HepG2 (cell line): ENCODE results near the gene HAPLN3. TPM values are rescaled to one million over a fixed set of nuclear protein-coding genes. Genes with fewer than 3 reads are reported as not detected.

Source experiments
- ATAC-seq: fragments of 200-7000 bp; cut with Tn5 transposase; 3 replicates; pipeline ENCODE4 v1.9.1; 2020; ENCODE audit warnings: mild to moderate bottlenecking, moderate library complexity
- BruUV-seq: library from RNA; stranded (reverse); fragments of 400-500 nt; replicated peaks from 2 replicates; lab custom pipeline; 2021; lab: Mats Ljungman, UMichigan
- CTCF ChIA-PET: fragments of 300-600 bp; formaldehyde crosslinking; extraction: SDS; loops from one replicate; lab custom pipeline; 2021; ENCODE audit warnings: low total read pairs, inconsistent platforms, low intra/inter-chr PET ratio; lab: Yijun Ruan, JAX
- POLR2A ChIA-PET: fragments of 350-600 bp; sonication (Branson Sonifier 250); formaldehyde crosslinking; loops from one replicate; lab custom pipeline; 2020; ENCODE audit warnings: antibody characterized with exemption, inconsistent platforms; lab: Yijun Ruan, JAX
- DNase-seq: peaks from one replicate; pipeline ENCODE4 v3.0.0-alpha.2; 2015; ENCODE audit warnings: low spot score
- FAIRE-seq: peaks from 3 replicates; lab custom pipeline; 2011; peaks lifted over from hg19 to GRCh38; lab: Jason Lieb, UNC
- H2AFZ ChIP-seq: one replicate; pipeline ENCODE4 v1.6.1; 2011; ENCODE audit warnings: low read length, inconsistent platforms
- H3K27ac ChIP-seq: fragments of 300-600 bp; 3 replicates; pipeline ENCODE4 v1.8.0; 2011; ENCODE audit warnings: mixed run types, mild to moderate bottlenecking, mixed read lengths, low read length, inconsistent platforms; ENCODE audit not compliant: insufficient read depth; ENCODE audit errors: extremely low read length
- H3K27me3 ChIP-seq, 2 experiments: fragments of 200-600 bp in 1 of 2; 2 replicates in 1 of 2; 3 replicates in 1 of 2; pipeline versions ENCODE4 v1.6.0 to v1.8.0; 2011; ENCODE audit warnings: low read length in 2 of 2, mild to moderate bottlenecking in 2 of 2, moderate library complexity in 2 of 2, inconsistent platforms in 1 of 2; ENCODE audit not compliant: insufficient read depth in 2 of 2, control insufficient read depth in 1 of 2
- H3K36me3 ChIP-seq, 2 experiments: fragments of 200-600 bp in 1 of 2; replicated peaks in 1 of 2; 2 replicates in 1 of 2; 3 replicates in 1 of 2; pipeline versions ENCODE4 v1.5.1 to v1.8.0; 2011; ENCODE audit warnings: low read length in 2 of 2, inconsistent platforms in 1 of 2; ENCODE audit not compliant: insufficient read depth in 2 of 2, control insufficient read depth in 1 of 2
- H3K4me1 ChIP-seq: 2 replicates; pipeline ENCODE4 v1.5.1; 2012; ENCODE audit warnings: low read length, inconsistent platforms; ENCODE audit not compliant: insufficient read depth
- H3K4me2 ChIP-seq: 2 replicates; pipeline ENCODE4 v1.6.0; 2011; ENCODE audit warnings: low read depth, low read length, inconsistent platforms
- H3K4me3 ChIP-seq, 3 experiments: fragments of 200-600 bp in 1 of 3; sonication (generic), shearing (Covaris generic) in 1 of 3; replicated peaks in 1 of 3; 2 replicates each; pipeline ENCODE4 v1.5.1; 2011 to 2016; ENCODE audit warnings: low read length in 3 of 3, inconsistent platforms in 2 of 3, low read depth in 2 of 3, mild to moderate bottlenecking in 2 of 3, control low read depth in 1 of 3, mixed read lengths in 1 of 3; ENCODE audit not compliant: insufficient read depth in 1 of 3
- H3K79me2 ChIP-seq: one replicate; pipeline ENCODE4 v1.6.1; 2011; ENCODE audit warnings: low read length, inconsistent platforms; ENCODE audit not compliant: insufficient read depth
- H3K9ac ChIP-seq: 2 replicates; pipeline ENCODE4 v1.6.0; 2011; ENCODE audit warnings: mild to moderate bottlenecking, low read depth, low read length, inconsistent platforms; ENCODE audit not compliant: insufficient read depth
- H3K9me3 ChIP-seq: 2 replicates; pipeline ENCODE4 v1.5.1; 2012; ENCODE audit warnings: mild to moderate bottlenecking, low read length
- H4K20me1 ChIP-seq: 2 replicates; pipeline ENCODE4 v1.6.0; 2011; ENCODE audit warnings: inconsistent platforms, mild to moderate bottlenecking, low read length, moderate library complexity; ENCODE audit not compliant: insufficient read depth
- BORCS8-MEF2B ChIP-seq: sonication (generic); formaldehyde crosslinking; IDR thresholded peaks from 2 replicates; pipeline ENCODE4 v1.8.0; 2022; ENCODE audit warnings: mild to moderate bottlenecking, missing genetic modification reagents
- CBFB ChIP-seq: sonication (generic); formaldehyde crosslinking; IDR thresholded peaks from 2 replicates; pipeline ENCODE4 v1.4.0; 2020; ENCODE audit warnings: missing genetic modification reagents
- FOXC1 ChIP-seq: sonication (generic); formaldehyde crosslinking; IDR thresholded peaks from 2 replicates; pipeline ENCODE4 v1.8.0; 2022; ENCODE audit warnings: mild to moderate bottlenecking, missing genetic modification reagents, borderline replicate concordance
- GTF3A ChIP-seq: sonication (generic); formaldehyde crosslinking; conservative IDR thresholded peaks from 2 replicates; pipeline ENCODE4 v1.4.0; 2020; ENCODE audit warnings: mild to moderate bottlenecking, missing genetic modification reagents
- MEF2D ChIP-seq: sonication (generic); formaldehyde crosslinking; IDR thresholded peaks from 2 replicates; pipeline ENCODE4 v1.5.1; 2020; ENCODE audit warnings: mild to moderate bottlenecking, missing genetic modification reagents
- MTA1 ChIP-seq: sonication (generic); formaldehyde crosslinking; IDR thresholded peaks from 2 replicates; pipeline ENCODE4 v1.4.0; 2020; ENCODE audit warnings: missing genetic modification reagents, mild to moderate bottlenecking, borderline replicate concordance
- NFATC3 ChIP-seq: sonication (generic); formaldehyde crosslinking; IDR thresholded peaks from 2 replicates; pipeline ENCODE4 v1.5.1; 2020; ENCODE audit warnings: mild to moderate bottlenecking, missing genetic modification reagents
- RBFOX2 ChIP-seq: fragments of 200-400 bp; formaldehyde crosslinking; IDR thresholded peaks from 2 replicates; pipeline ENCODE4 v1.6.1; 2017; ENCODE audit warnings: low read depth, mild to moderate bottlenecking, low read length
- TARDBP ChIP-seq: sonication (generic); formaldehyde crosslinking; IDR thresholded peaks from 2 replicates; pipeline ENCODE4 v1.8.0; 2022; ENCODE audit warnings: mild to moderate bottlenecking, missing genetic modification reagents
- TRIM24 ChIP-seq: sonication (generic); formaldehyde crosslinking; IDR thresholded peaks from 2 replicates; pipeline ENCODE4 v1.8.0; 2022; ENCODE audit warnings: mild to moderate bottlenecking, missing genetic modification reagents
- ZNF33B ChIP-seq: sonication (generic); formaldehyde crosslinking; IDR thresholded peaks from 2 replicates; pipeline ENCODE4 v1.5.1; 2020; ENCODE audit warnings: mild to moderate bottlenecking, missing genetic modification reagents
- WGBS: methylation state at CpG from one replicate; pipeline ENCODE4 v1.1.6; 2017; ENCODE audit warnings: low lambda C conversion rate; 5-methylcytosine and 5-hydroxymethylcytosine counted together
- in situ Hi-C: cut with HindIII; loops from 2 replicates; pipeline ENCODE4 v1.10.0; 2017; ENCODE audit warnings: low pct_unique_long_range_greater_than_20kb; ENCODE audit not compliant: extremely low pct_ligation_motif_present
- intact Hi-C: fragments of 100-400 bp; cut with micrococcal nuclease; formaldehyde crosslinking; loops from one replicate; pipeline ENCODE4 v1.10.0; 2022; ENCODE audit not compliant: unreplicated experiment
- polyA plus RNA-seq, 8 experiments: library from polyadenylated mRNA; depleted of rRNA in 3 of 8; stranded (reverse) in 7 of 8; unstranded in 1 of 8; fragments of >200 nt; fragmentation: Illumina TruSeq in 4 of 8; extraction: Trizol in 4 of 8; gene quantifications; 2 replicates each; pipeline versions ENCODE4 v1.2.1 to v1.2.3, GENCODE V29; 2011 to 2016; ENCODE audit warnings: low read depth in 4 of 8, missing spikeins in 1 of 8, mixed read lengths in 1 of 8; ENCODE audit not compliant: insufficient read depth in 1 of 8
- total RNA-seq, 5 experiments: library from RNA; depleted of rRNA; stranded (reverse); fragments of >200 nt; fragmentation: Illumina TruSeq; extraction: Trizol; gene quantifications; 2 replicates each; pipeline ENCODE4 v1.2.3, GENCODE V29; 2016; ENCODE audit warnings: low read depth in 1 of 5
- TF ChIP-seq, protein P1 (sequence below): sonication (generic); formaldehyde crosslinking; IDR thresholded peaks from 2 replicates; pipeline ENCODE4 v1.4.0; 2020; ENCODE audit warnings: missing genetic modification reagents
- TF ChIP-seq, protein P2 (sequence below): IDR thresholded peaks from 2 replicates; pipeline ENCODE4 v1.6.1; 2012; ENCODE audit warnings: low read length, improper control_type of control experiment
- TF ChIP-seq, protein P3 (sequence below): sonication (generic); formaldehyde crosslinking; IDR thresholded peaks from 2 replicates; pipeline ENCODE4 v1.5.0; 2020; ENCODE audit warnings: missing genetic modification reagents
- TF ChIP-seq, protein P4 (sequence below): sonication (generic); formaldehyde crosslinking; IDR thresholded peaks from 2 replicates; pipeline ENCODE4 v1.4.0; 2020; ENCODE audit warnings: mild to moderate bottlenecking, missing genetic modification reagents
- TF ChIP-seq, protein P5 (sequence below): sonication (generic); formaldehyde crosslinking; IDR thresholded peaks from 2 replicates; pipeline ENCODE4 v1.4.0; 2020; ENCODE audit warnings: mild to moderate bottlenecking, low read depth, missing genetic modification reagents
- TF ChIP-seq, protein P6 (sequence below): sonication (generic); formaldehyde crosslinking; IDR thresholded peaks from 2 replicates; pipeline ENCODE4 v1.4.0; 2020; ENCODE audit warnings: missing genetic modification reagents, mild to moderate bottlenecking, borderline replicate concordance

The HAPLN3 gene
- total and polyA plus RNA-seq, 2 of the 13 experiments (the other 11 are each of a cell fraction or from before 2014, with no cell fraction given): 0.09 TPM; not detected in 1

DNA sequence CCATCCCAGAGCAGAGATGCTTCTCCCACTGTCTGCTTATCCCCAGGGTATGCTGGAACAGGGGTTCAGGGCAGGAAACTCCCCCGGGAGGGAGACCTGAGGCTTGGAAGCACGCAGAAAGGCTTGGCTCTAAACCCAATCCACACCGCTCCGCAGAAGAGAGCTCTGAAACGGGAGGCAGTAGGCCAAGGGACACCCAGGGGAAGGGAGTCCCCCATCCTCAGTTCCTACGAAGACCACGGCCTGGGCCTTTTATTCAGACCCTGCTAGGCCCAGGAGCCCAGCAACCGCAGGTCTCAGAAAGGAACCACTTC lies 1.8 kb upstream of the HAPLN3 start:
- H4K20me1 ChIP-seq: no peaks in the 10 kb centered on the region
- H3K4me3 ChIP-seq: no peak overlapping the region
- in situ Hi-C loops (no loop called here), intact Hi-C loops (loop anchor here (10.0 kb wide), 1 partner anchor 278 kb away; no protein-coding TSS in a partner anchor)
- CTCF ChIA-PET: no interaction called here
- POLR2A ChIA-PET: no interaction called here
- DNase-seq: no peak
- H3K27ac ChIP-seq: no peak overlapping the region
- H3K9me3 ChIP-seq: no peaks in the 10 kb centered on the region
- 100% methylated on average over 2 of the region's 8 CpGs for WGBS
- BruUV-seq: no TSS peak
- no peak for FAIRE-seq
- peak; percentile 6; the same call in 2 of the 3 replicates for ATAC-seq
- H3K27me3 ChIP-seq: peaks cover 6 to 26% of the 10 kb centered on the region in 2 experiments
- H2AFZ ChIP-seq: no peak overlapping the region
- no peak overlapping the region for H3K4me2 ChIP-seq
- no peak overlapping the region for H3K9ac ChIP-seq
- H3K4me1 ChIP-seq: peaks cover 36% of the 10 kb centered on the region
- H3K36me3 ChIP-seq: no peaks in the 10 kb centered on the region
- no peaks in the 10 kb centered on the region for H3K79me2 ChIP-seq
- TF ChIP-seq ZNF33B (CRISPR knock-in tag): no peak
- TF ChIP-seq, protein P1, sequence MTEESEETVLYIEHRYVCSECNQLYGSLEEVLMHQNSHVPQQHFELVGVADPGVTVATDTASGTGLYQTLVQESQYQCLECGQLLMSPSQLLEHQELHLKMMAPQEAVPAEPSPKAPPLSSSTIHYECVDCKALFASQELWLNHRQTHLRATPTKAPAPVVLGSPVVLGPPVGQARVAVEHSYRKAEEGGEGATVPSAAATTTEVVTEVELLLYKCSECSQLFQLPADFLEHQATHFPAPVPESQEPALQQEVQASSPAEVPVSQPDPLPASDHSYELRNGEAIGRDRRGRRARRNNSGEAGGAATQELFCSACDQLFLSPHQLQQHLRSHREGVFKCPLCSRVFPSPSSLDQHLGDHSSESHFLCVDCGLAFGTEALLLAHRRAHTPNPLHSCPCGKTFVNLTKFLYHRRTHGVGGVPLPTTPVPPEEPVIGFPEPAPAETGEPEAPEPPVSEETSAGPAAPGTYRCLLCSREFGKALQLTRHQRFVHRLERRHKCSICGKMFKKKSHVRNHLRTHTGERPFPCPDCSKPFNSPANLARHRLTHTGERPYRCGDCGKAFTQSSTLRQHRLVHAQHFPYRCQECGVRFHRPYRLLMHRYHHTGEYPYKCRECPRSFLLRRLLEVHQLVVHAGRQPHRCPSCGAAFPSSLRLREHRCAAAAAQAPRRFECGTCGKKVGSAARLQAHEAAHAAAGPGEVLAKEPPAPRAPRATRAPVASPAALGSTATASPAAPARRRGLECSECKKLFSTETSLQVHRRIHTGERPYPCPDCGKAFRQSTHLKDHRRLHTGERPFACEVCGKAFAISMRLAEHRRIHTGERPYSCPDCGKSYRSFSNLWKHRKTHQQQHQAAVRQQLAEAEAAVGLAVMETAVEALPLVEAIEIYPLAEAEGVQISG (CRISPR knock-in tag): no peak
- TF ChIP-seq RBFOX2: no peak
- no peak for TF ChIP-seq TARDBP
- TF ChIP-seq, protein P2, sequence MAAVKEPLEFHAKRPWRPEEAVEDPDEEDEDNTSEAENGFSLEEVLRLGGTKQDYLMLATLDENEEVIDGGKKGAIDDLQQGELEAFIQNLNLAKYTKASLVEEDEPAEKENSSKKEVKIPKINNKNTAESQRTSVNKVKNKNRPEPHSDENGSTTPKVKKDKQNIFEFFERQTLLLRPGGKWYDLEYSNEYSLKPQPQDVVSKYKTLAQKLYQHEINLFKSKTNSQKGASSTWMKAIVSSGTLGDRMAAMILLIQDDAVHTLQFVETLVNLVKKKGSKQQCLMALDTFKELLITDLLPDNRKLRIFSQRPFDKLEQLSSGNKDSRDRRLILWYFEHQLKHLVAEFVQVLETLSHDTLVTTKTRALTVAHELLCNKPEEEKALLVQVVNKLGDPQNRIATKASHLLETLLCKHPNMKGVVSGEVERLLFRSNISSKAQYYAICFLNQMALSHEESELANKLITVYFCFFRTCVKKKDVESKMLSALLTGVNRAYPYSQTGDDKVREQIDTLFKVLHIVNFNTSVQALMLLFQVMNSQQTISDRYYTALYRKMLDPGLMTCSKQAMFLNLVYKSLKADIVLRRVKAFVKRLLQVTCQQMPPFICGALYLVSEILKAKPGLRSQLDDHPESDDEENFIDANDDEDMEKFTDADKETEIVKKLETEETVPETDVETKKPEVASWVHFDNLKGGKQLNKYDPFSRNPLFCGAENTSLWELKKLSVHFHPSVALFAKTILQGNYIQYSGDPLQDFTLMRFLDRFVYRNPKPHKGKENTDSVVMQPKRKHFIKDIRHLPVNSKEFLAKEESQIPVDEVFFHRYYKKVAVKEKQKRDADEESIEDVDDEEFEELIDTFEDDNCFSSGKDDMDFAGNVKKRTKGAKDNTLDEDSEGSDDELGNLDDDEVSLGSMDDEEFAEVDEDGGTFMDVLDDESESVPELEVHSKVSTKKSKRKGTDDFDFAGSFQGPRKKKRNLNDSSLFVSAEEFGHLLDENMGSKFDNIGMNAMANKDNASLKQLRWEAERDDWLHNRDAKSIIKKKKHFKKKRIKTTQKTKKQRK: no peak
- TF ChIP-seq, protein P3, sequence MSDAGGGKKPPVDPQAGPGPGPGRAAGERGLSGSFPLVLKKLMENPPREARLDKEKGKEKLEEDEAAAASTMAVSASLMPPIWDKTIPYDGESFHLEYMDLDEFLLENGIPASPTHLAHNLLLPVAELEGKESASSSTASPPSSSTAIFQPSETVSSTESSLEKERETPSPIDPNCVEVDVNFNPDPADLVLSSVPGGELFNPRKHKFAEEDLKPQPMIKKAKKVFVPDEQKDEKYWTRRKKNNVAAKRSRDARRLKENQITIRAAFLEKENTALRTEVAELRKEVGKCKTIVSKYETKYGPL: no peak
- TF ChIP-seq, protein P4, sequence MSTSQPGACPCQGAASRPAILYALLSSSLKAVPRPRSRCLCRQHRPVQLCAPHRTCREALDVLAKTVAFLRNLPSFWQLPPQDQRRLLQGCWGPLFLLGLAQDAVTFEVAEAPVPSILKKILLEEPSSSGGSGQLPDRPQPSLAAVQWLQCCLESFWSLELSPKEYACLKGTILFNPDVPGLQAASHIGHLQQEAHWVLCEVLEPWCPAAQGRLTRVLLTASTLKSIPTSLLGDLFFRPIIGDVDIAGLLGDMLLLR (CRISPR knock-in tag): no peak
- TF ChIP-seq MEF2D (CRISPR knock-in tag): no peak
- no peak for TF ChIP-seq CBFB (CRISPR knock-in tag)
- TF ChIP-seq NFATC3 (CRISPR knock-in tag): no peak
- TF ChIP-seq, protein P5, sequence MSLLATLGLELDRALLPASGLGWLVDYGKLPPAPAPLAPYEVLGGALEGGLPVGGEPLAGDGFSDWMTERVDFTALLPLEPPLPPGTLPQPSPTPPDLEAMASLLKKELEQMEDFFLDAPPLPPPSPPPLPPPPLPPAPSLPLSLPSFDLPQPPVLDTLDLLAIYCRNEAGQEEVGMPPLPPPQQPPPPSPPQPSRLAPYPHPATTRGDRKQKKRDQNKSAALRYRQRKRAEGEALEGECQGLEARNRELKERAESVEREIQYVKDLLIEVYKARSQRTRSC (CRISPR knock-in tag): no peak
- TF ChIP-seq BORCS8-MEF2B (CRISPR knock-in tag): no peak
- TF ChIP-seq, protein P6, sequence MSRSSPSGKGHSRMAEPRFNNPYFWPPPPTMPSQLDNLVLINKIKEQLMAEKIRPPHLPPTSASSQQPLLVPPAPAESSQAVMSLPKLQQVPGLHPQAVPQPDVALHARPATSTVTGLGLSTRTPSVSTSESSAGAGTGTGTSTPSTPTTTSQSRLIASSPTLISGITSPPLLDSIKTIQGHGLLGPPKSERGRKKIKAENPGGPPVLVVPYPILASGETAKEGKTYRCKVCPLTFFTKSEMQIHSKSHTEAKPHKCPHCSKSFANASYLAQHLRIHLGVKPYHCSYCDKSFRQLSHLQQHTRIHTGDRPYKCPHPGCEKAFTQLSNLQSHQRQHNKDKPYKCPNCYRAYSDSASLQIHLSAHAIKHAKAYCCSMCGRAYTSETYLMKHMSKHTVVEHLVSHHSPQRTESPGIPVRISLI (CRISPR knock-in tag): no peak
- no peak for TF ChIP-seq TRIM24
- TF ChIP-seq GTF3A (CRISPR knock-in tag): no peak
- no peak for TF ChIP-seq FOXC1 (CRISPR knock-in tag)
- no peak for TF ChIP-seq MTA1 (CRISPR knock-in tag)
